GM10266 (cell line): Measurements from ENCODE around the gene SHROOM3.
"Not testable (repeated sequence)": the region's sequence is repeated elsewhere in the genome, so short reads cannot be mapped to it uniquely, and the experiment has no call there.

Source experiments
- DNase-seq: peaks from one replicate; pipeline ENCODE4 v3.0.0; 2012; ENCODE audit errors: extremely low spot score
- TF ChIP-seq, protein P1 (sequence below): IDR thresholded peaks from 2 replicates; pipeline ENCODE4 v1.5.1; 2012; ENCODE audit warnings: mild to moderate bottlenecking, low read depth; ENCODE audit not compliant: control insufficient read depth, insufficient read depth; ENCODE audit errors: missing control alignments

Gene SHROOM3

DNA sequence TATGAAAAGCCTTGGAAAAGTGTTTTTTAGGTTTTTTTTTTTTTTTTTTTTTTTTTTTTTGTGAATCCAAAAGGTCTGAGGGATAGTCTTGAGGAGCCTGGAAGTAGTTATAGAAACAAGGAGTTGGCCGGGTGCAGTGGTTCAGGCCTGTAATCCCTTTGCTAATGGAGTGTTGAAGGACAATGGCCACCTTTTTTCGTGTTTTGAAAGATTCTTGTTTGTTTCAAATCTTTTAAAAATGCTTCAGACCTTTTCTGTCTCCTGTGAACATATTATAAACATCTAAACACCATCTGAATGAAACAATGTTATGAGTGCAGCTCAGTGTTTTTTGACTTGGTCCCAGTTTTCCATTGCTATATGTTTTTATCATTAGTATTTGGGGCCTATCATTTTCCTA, 285.1 kb downstream of the SHROOM3 start:
- no peak for DNase-seq

DNA sequence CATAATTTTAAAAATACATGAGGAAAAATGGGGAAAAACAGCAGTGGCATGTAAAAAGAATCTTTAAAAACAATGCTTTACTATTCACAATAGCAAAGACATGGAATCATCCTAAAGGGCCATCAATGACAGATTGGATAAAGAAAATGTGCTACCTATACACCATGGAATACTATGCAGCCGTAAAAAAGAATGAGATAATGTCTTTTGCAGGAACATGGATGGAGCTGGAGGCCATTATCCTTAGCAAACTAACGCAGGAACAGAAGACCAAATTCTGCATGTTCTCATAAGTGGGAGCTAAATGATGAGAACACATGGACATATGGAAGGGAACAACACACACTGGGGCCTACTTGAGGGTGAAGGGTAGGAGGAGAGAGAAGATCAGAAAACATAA, 287.1 kb downstream of the SHROOM3 start:
- not testable (repeated sequence) for DNase-seq

More for the DNA sequence above, 285.1 kb downstream of the SHROOM3 start:
- TF ChIP-seq, protein P1, sequence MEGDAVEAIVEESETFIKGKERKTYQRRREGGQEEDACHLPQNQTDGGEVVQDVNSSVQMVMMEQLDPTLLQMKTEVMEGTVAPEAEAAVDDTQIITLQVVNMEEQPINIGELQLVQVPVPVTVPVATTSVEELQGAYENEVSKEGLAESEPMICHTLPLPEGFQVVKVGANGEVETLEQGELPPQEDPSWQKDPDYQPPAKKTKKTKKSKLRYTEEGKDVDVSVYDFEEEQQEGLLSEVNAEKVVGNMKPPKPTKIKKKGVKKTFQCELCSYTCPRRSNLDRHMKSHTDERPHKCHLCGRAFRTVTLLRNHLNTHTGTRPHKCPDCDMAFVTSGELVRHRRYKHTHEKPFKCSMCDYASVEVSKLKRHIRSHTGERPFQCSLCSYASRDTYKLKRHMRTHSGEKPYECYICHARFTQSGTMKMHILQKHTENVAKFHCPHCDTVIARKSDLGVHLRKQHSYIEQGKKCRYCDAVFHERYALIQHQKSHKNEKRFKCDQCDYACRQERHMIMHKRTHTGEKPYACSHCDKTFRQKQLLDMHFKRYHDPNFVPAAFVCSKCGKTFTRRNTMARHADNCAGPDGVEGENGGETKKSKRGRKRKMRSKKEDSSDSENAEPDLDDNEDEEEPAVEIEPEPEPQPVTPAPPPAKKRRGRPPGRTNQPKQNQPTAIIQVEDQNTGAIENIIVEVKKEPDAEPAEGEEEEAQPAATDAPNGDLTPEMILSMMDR, result no peak

DNA sequence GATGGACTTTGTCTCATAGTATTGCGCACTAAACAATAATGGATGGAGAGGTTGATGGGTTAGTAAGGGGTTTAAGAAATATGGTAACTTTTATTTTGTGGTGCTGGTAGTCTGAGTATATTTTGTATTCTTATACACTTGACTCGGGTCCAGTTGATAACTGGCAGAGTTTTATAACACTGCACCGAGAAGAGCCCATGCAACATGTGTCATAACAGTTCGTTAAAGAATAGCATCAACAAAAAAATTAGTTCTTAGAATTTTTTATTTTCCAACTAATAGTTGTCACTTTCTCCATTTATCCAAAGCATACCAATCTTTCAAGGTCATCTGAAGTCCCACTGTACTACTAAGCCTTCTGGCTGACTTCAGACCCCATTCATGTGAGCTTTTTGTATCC, 287.8 kb downstream of the SHROOM3 start:
- DNase-seq, result no peak
- TF ChIP-seq, protein P1, result no peak

DNA sequence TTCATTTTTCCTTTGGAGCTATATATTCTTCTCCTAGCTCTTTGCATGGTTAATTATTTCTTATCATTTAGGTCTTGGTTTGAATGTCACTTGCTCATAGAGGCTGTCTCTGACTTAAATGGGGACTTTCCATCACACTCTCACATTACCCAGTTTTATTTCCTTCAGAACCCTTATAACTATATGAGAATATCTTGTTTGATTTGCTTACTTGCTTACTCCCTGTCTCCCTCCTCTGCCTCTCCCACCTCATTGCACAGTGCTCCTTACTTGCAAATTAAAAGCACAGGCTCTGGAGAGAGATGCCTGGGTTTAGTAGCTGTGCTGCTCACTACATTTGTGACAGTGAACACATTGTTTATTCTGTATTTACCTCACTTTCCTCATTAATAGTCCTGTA, 288.3 kb downstream of the SHROOM3 start:
- DNase-seq, result no peak
- TF ChIP-seq, protein P1, result no peak

DNA sequence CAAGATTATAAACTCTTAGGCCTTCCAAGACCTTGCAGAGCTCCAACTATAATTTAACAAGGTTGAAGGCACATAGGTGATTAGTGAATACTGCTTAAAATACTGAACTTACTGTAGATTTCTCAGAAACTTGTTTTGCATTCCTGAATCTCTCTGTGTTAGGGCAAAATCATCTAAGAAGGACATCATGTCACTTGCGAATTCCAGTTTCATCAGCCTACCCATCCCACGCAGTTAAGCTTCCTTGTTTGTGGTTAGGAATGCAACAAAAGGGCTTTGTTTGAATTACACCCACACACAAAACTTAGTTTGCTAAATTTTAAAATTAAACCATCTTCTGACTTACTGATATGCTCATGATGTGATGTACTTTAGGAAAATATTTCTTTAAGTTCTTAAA, 288.9 kb downstream of the SHROOM3 start:
- no peak for DNase-seq
- TF ChIP-seq, protein P1, result no peak

DNA sequence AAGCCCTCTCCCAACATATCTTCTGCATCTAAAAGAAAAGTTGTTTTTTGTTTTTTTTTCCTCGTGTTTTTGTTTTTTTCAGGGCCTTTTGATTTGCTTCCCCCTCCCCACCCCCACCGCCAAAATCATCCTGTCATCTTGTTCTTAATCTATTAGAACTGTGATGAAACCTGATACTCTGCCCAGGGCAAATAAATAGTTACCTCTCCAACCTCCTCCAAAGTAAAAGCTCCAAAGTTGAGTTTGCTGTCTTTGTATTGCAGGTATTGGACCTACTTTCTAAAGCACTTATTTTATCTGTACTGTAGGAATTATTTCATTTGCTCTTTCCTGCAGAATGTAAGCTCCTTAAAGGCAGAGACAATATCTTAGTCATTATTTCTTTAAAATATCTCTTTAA, 290.0 kb downstream of the SHROOM3 start:
- no peak for DNase-seq
- TF ChIP-seq, protein P1, result no peak

DNA sequence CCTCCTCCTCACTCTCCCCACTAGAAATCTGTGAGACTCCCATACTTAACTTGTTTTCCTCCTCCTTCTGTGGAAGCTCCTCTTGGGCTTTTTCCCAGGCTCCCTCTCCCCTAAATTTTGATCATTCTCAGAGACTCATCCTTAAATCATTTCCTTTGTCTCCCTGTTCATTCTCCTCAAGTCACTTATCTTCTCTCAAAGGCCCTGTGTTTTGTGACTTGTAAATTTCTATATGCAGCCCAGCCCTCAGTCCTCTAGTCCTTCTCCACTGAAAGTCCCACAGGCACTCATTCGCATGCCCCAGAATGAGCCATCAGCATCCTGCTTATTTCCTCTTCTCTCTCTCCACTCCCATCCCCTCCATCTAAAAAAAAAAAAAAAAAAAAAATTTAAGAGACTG, 291.1 kb downstream of the SHROOM3 start:
- DNase-seq, result no peak
- TF ChIP-seq, protein P1, result no peak

DNA sequence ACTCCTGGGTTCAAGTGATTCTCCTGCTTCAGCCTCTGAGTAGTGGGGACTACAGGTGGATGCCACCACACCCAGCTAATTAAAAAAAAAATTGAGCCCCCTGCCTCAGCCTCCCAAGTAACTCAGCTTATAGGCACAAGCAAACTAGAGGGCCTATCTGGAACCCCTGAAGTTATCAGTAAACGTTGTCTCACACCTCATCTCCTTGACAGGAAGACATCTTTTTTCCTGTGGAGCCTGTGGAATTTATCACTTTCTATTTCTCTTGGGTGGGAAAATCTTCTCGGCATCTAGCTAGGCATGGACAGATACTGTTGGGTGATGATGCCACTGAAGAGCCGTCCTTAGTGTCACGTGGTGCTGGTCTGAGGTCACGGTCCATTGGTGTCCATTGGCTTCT, 291.6 kb downstream of the SHROOM3 start:
- DNase-seq, result no peak
- TF ChIP-seq, protein P1, result no peak

DNA sequence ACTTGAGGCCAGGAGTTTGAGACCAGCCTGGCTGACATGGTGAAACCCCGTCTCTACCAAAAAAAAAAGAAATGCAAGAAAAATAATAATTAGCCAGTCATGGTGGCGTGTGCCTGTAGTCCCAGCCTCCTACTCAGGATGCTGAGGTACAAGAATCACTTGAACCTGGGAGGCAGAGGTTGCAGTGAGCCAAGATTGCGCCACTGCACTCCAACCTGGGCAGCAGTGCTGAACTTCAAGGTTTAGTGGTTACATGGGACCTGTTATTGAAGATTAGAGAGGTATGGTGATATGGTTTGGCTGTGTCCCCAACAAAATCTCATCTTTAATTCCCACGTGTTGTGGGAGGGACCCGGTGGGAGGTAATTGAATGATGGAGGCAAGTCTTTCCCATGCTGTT, 292.9 kb downstream of the SHROOM3 start:
- DNase-seq, result not testable (repeated sequence)
